Vagina (tissue), 2 donors: Measurements from ENCODE around the gene USP49. TPM values are rescaled to one million over a fixed set of nuclear protein-coding genes. Genes with fewer than 3 reads are reported as not detected.

Experiments
- DNase-seq, 2 donors: peaks; one replicate each; pipeline ENCODE4 v3.0.0-alpha.2; 2017; ENCODE audit errors: extremely low spot score in 2 of 2
- H3K27ac ChIP-seq: fragments of 200-600 bp; sonication (generic); one replicate; pipeline ENCODE4 v1.5.1; 2019
- H3K27me3 ChIP-seq: fragments of 200-600 bp; sonication (generic); one replicate; pipeline ENCODE4 v1.5.1; 2019
- H3K36me3 ChIP-seq, 2 donors: fragments of 200-600 bp; sonication (generic); one replicate each; pipeline ENCODE4 v1.5.1; 2017 to 2019
- H3K4me1 ChIP-seq: fragments of 200-600 bp; sonication (generic); one replicate; pipeline ENCODE4 v1.5.1; 2019
- H3K4me3 ChIP-seq, 2 donors: fragments of 200-600 bp; sonication (generic); 1 replicate in 1 of 2; 2 replicates in 1 of 2; pipeline ENCODE4 v1.5.1; 2016 to 2019
- H3K9me3 ChIP-seq: fragments of 200-600 bp; sonication (generic); one replicate; pipeline ENCODE4 v1.5.1; 2019
- POLR2A ChIP-seq, 2 donors: fragments of 450-650 bp; IDR thresholded peaks; one replicate each; pipeline ENCODE4 v1.6.1; 2017; ENCODE audit warnings: antibody characterized with exemption in 2 of 2, mild to moderate bottlenecking in 2 of 2, moderate library complexity in 2 of 2
- POLR2AphosphoS5 ChIP-seq, 2 donors: sonication (generic); formaldehyde crosslinking; IDR thresholded peaks; one replicate each; pipeline ENCODE4 v1.9.0; 2017; ENCODE audit warnings: antibody characterized with exemption in 2 of 2, mild to moderate bottlenecking in 2 of 2, low read depth in 1 of 2; ENCODE audit not compliant: insufficient read depth in 1 of 2
- intact Hi-C: fragments of 100-400 bp; cut with DNase I; formaldehyde crosslinking; loops from one replicate; pipeline ENCODE4 v1.15.1; 2023
- total RNA-seq: library from RNA; depleted of rRNA; stranded (reverse); fragments of >200 nt; gene quantifications from one replicate; pipeline ENCODE4 v1.2.3, GENCODE V29; 2016
- TF ChIP-seq, protein P1 (sequence below), 3 experiments: fragments of 450-650 bp in 2 of 3; fragments of 200-600 bp in 1 of 3; sonication (generic) in 1 of 3; IDR thresholded peaks; one replicate each; pipeline ENCODE4 v1.5.1; 2017 to 2019; ENCODE audit warnings: antibody characterized with exemption in 3 of 3, mild to moderate bottlenecking in 2 of 3, moderate library complexity in 2 of 3

Gene USP49
- total RNA-seq, 1 donor from 2014 or later, result 9.1 TPM

DNA sequence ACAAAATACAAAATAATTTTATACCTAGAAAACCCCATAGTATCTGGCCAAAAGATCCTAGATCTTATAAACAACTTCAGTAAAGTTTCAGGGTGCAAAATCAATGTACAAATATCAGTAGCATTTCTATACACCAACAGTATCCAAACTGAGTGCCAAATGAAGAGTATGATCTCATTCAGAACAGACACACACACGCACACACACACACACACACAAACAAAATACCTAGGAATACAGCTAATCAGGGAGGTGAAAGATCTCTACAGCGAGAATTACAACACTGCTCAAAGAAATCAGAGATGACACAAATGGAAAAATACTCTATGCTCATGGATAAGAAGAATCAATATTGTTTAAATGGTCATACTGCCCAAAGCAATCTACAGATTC is 58.5 kb downstream of the USP49 start:
- Histone ChIP-seq H3K4me1 (no peaks in the 10 kb centered on the region), H3K27ac (no peak overlapping the region), H3K9me3 (no peaks in the 10 kb centered on the region), H3K4me3 (no peak overlapping the region), H3K27me3 (no peaks in the 10 kb centered on the region), H3K36me3 (no peaks in the 10 kb centered on the region)
- TF ChIP-seq POLR2A (IDR thresholded peaks at IDR 0.05) (no peak), POLR2AphosphoS5 (IDR thresholded peaks at IDR 0.05; ENCODE audit: insufficient read depth in 1 of 2, low read depth in 1 of 2) (no peak)
- TF ChIP-seq, protein P1, sequence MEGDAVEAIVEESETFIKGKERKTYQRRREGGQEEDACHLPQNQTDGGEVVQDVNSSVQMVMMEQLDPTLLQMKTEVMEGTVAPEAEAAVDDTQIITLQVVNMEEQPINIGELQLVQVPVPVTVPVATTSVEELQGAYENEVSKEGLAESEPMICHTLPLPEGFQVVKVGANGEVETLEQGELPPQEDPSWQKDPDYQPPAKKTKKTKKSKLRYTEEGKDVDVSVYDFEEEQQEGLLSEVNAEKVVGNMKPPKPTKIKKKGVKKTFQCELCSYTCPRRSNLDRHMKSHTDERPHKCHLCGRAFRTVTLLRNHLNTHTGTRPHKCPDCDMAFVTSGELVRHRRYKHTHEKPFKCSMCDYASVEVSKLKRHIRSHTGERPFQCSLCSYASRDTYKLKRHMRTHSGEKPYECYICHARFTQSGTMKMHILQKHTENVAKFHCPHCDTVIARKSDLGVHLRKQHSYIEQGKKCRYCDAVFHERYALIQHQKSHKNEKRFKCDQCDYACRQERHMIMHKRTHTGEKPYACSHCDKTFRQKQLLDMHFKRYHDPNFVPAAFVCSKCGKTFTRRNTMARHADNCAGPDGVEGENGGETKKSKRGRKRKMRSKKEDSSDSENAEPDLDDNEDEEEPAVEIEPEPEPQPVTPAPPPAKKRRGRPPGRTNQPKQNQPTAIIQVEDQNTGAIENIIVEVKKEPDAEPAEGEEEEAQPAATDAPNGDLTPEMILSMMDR (IDR thresholded peaks at IDR 0.05), result no peak
- intact Hi-C loops, result no loop called here
- DNase-seq, result no peak

DNA sequence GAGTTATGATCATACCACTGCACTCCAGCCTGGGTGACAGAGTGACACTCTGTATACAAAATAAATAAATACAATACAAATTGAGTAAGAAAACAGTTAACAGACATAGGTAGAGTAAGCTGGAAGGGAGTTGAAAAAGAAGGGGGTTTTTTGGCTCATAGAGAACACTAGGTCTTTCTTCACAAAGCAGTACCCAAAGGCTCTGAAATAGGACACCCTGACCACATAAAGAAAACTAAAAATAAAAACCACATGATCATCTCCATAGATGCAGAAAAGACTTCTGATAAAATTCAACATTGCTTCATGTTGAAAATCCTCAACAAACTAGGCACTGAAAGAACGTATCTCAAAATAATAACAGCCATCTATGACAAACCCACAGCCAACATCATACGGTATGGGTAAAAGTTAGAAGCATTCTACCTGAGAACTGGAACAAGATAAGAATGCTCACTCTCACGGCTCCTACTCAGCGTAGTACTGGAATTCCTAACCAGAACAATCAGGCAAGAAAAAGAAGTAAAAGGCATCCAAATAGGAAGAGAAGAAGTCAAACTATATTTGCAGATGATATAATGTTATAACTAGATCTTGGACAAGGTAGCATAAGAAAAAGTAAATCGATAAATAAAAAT is 59.0 kb downstream of the USP49 start:
- no peak for TF ChIP-seq POLR2A (IDR thresholded peaks at IDR 0.05)
- no peak for TF ChIP-seq POLR2AphosphoS5 (IDR thresholded peaks at IDR 0.05; ENCODE audit: insufficient read depth in 1 of 2, low read depth in 1 of 2)
- TF ChIP-seq, protein P1 (IDR thresholded peaks at IDR 0.05), result no peak
- Histone ChIP-seq H3K27me3 (no peaks in the 10 kb centered on the region), H3K4me1 (no peaks in the 10 kb centered on the region), H3K4me3 (no peak overlapping the region), H3K36me3 (no peaks in the 10 kb centered on the region), H3K27ac (no peak overlapping the region), H3K9me3 (no peaks in the 10 kb centered on the region)
- DNase-seq, result no peak
- intact Hi-C loops, result no loop called here

DNA sequence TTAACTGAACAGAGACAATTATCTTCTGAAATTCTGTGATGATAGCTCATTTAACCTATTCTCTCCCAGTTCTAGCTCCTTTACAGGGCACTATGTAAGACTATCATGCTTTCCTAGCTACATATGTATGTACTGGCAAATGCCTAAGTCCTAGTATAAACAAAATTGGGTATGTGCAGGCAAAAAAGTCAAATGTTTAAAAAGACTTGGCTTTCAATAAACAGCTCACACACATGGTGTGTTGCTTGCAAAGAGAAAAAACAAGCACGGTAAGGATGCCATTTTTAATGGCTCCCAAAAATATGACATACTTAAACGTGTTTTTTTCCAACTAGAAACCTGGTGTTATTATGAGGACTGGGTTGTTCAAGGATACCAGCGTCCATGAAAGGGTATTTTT is 62.9 kb downstream of the USP49 start:
- TF ChIP-seq POLR2AphosphoS5 (IDR thresholded peaks at IDR 0.05; ENCODE audit: insufficient read depth in 1 of 2, low read depth in 1 of 2) (no peak), POLR2A (IDR thresholded peaks at IDR 0.05) (no peak)
- TF ChIP-seq, protein P1 (IDR thresholded peaks at IDR 0.05), result no peak
- Histone ChIP-seq H3K27me3 (no peaks in the 10 kb centered on the region), H3K4me1 (no peaks in the 10 kb centered on the region), H3K27ac (no peak overlapping the region), H3K9me3 (no peaks in the 10 kb centered on the region), H3K36me3 (no peaks in the 10 kb centered on the region), H3K4me3 (no peak overlapping the region)
- intact Hi-C loops, result no loop called here
- no peak for DNase-seq

DNA sequence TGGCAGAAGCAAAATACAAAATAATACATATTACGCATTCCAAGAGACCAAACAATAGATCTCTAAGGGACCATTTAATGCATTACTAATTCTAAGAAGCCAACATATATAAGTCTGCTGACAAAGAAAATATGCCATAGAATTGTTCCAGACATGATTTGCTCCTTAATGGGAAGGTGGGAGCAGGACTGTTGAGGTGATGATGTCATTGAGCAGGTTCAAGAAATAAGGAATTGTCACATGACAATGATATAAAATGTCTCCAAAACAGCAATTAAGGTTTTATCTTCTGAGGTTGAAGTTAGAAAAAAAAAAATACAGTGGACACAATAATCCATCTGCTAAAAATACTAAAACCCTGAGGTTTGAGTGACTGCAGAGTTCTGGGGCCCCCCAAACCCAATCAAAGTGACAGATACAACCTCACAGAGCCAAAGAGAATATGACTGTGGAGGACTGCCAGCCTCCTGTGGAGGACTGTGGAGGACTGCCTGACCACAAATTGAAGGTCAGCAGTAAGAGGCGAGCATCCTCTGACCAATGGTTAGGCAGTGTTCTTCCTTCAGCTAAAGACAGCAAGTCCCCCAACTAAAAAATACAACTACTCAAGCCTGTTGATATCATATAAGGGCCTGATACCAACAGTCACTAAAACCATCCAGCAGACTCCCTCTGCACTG is 68.7 kb downstream of the USP49 start:
- intact Hi-C loops, result no loop called here

More for the DNA sequence above, 68.7 kb downstream of the USP49 start:
- no peak for DNase-seq
- H3K27ac ChIP-seq, result no peak overlapping the region
- H3K4me1 ChIP-seq, result no peaks in the 10 kb centered on the region
- no peaks in the 10 kb centered on the region for H3K27me3 ChIP-seq
- H3K36me3 ChIP-seq, result no peaks in the 10 kb centered on the region
- no peak overlapping the region for H3K4me3 ChIP-seq
- TF ChIP-seq, protein P1 (IDR thresholded peaks at IDR 0.05), result no peak
- TF ChIP-seq POLR2A (IDR thresholded peaks at IDR 0.05), result no peak
- TF ChIP-seq POLR2AphosphoS5 (IDR thresholded peaks at IDR 0.05; ENCODE audit: insufficient read depth in 1 of 2, low read depth in 1 of 2), result no peak
- H3K9me3 ChIP-seq, result no peaks in the 10 kb centered on the region
